CD14-positive monocyte (primary cell): Measurements from ENCODE around the gene APC2. TPM values are rescaled to one million over a fixed set of nuclear protein-coding genes. Genes with fewer than 3 reads are reported as not detected.

Experiments used
- DNase-seq, 3 donors: peaks; one replicate each; pipeline ENCODE4 v3.0.0-alpha.2; 2011 to 2022
- H2AFZ ChIP-seq: 2 replicates; pipeline ENCODE4 v1.6.0; 2012; ENCODE audit warnings: mild to moderate bottlenecking, low read depth, low read length, inconsistent platforms; ENCODE audit not compliant: insufficient read depth, poor library complexity, severe bottlenecking
- H3K27ac ChIP-seq, 2 donors: 1 replicate in 1 of 2; 2 replicates in 1 of 2; pipeline ENCODE4 v1.5.1; 2012 to 2013; ENCODE audit warnings: low read length in 2 of 2, control low read depth in 1 of 2, inconsistent platforms in 1 of 2, low read depth in 1 of 2, mild to moderate bottlenecking in 1 of 2
- H3K27me3 ChIP-seq, 2 donors: one replicate each; pipeline versions ENCODE4 v1.6.0 to v1.6.1; 2011 to 2013; ENCODE audit warnings: low read length in 2 of 2; ENCODE audit not compliant: control insufficient read depth in 2 of 2, insufficient read depth in 2 of 2
- H3K36me3 ChIP-seq, 2 donors: replicated peaks in 1 of 2; 1 replicate in 1 of 2; 2 replicates in 1 of 2; pipeline versions ENCODE4 v1.5.1 to v1.6.1; 2012 to 2013; ENCODE audit warnings: low read length in 2 of 2, control low read depth in 1 of 2, inconsistent platforms in 1 of 2, mild to moderate bottlenecking in 1 of 2; ENCODE audit not compliant: insufficient read depth in 2 of 2, control insufficient read depth in 1 of 2
- H3K4me1 ChIP-seq, 2 donors: 1 replicate in 1 of 2; 2 replicates in 1 of 2; pipeline versions ENCODE4 v1.5.1 to v1.6.1; 2012 to 2013; ENCODE audit warnings: low read length in 2 of 2, control low read depth in 1 of 2, inconsistent platforms in 1 of 2, mild to moderate bottlenecking in 1 of 2, moderate library complexity in 1 of 2; ENCODE audit not compliant: insufficient read depth in 2 of 2, control insufficient read depth in 1 of 2
- H3K4me2 ChIP-seq: replicated peaks from 2 replicates; pipeline ENCODE3; 2012; ENCODE audit warnings: low read length, moderate library complexity, mild to moderate bottlenecking; ENCODE audit not compliant: poor library complexity, severe bottlenecking; ENCODE audit errors: extremely low read depth
- H3K4me3 ChIP-seq, 3 experiments: fragments of 200-600 bp in 1 of 3; sonication (generic) in 1 of 3; replicated peaks in 1 of 3; 1 replicate in 2 of 3; 2 replicates in 1 of 3; pipeline ENCODE4 v1.5.1; 2011 to 2013; ENCODE audit warnings: low read length in 3 of 3, mild to moderate bottlenecking in 3 of 3, control low read depth in 2 of 3, low read depth in 2 of 3, inconsistent platforms in 1 of 3, moderate library complexity in 1 of 3
- H3K79me2 ChIP-seq: 2 replicates; pipeline ENCODE4 v1.6.0; 2012; ENCODE audit warnings: mild to moderate bottlenecking, control low read depth, inconsistent platforms, low read length, moderate library complexity; ENCODE audit not compliant: insufficient read depth
- H3K9ac ChIP-seq: 2 replicates; pipeline ENCODE4 v1.6.0; 2017; ENCODE audit warnings: low read length, mild to moderate bottlenecking; ENCODE audit not compliant: insufficient read depth, poor library complexity, severe bottlenecking
- H3K9me3 ChIP-seq, 2 donors: replicated peaks in 1 of 2; 1 replicate in 1 of 2; 2 replicates in 1 of 2; pipeline versions ENCODE4 v1.5.1 to v1.6.1; 2012 to 2013; ENCODE audit warnings: low read length in 2 of 2, control low read depth in 1 of 2; ENCODE audit not compliant: control insufficient read depth in 1 of 2, insufficient read depth in 1 of 2
- H4K20me1 ChIP-seq: 2 replicates; pipeline ENCODE4 v1.6.0; 2012; ENCODE audit warnings: mild to moderate bottlenecking, low read length, control low read depth, moderate library complexity; ENCODE audit not compliant: insufficient read depth
- H3K27ac Mint-ChIP-seq, 7 donors: one replicate each; pipeline ENCODE4 v1.8.0; 2020; ENCODE audit warnings: mild to moderate bottlenecking in 7 of 7, mixed read lengths in 7 of 7, moderate library complexity in 6 of 7, inconsistent platforms in 2 of 7
- H3K27me3 Mint-ChIP-seq, 3 donors: one replicate each; pipeline ENCODE4 v1.8.0; 2021 to 2022; ENCODE audit warnings: low read depth in 3 of 3, mild to moderate bottlenecking in 3 of 3, mixed read lengths in 3 of 3, moderate library complexity in 3 of 3, inconsistent platforms in 1 of 3
- H3K36me3 Mint-ChIP-seq, 2 donors: one replicate each; pipeline ENCODE4 v1.8.0; 2020; ENCODE audit warnings: mixed read lengths in 2 of 2, inconsistent platforms in 1 of 2, mild to moderate bottlenecking in 1 of 2
- H3K4me1 Mint-ChIP-seq: one replicate; pipeline ENCODE4 v1.8.0; 2020; ENCODE audit warnings: mild to moderate bottlenecking, mixed read lengths
- H3K4me3 Mint-ChIP-seq, 2 donors: one replicate each; pipeline ENCODE4 v1.8.0; 2020; ENCODE audit warnings: mild to moderate bottlenecking in 2 of 2, mixed read lengths in 2 of 2, moderate library complexity in 1 of 2
- H3K9me3 Mint-ChIP-seq, 7 donors: one replicate each; pipeline ENCODE4 v1.8.0; 2020 to 2022; ENCODE audit warnings: mixed read lengths in 7 of 7, mild to moderate bottlenecking in 6 of 7, moderate library complexity in 6 of 7, inconsistent platforms in 2 of 7
- CTCF ChIP-seq: fragments of 200-600 bp; IDR thresholded peaks from one replicate; pipeline ENCODE4 v1.8.0; 2022; ENCODE audit warnings: antibody characterized with exemption, mild to moderate bottlenecking
- WGBS: methylation state at CpG from one replicate; pipeline ENCODE4 v1.1.5; 2013; ENCODE audit warnings: missing lambda C conversion rate; ENCODE audit not compliant: insufficient coverage; 5-methylcytosine and 5-hydroxymethylcytosine counted together
- intact Hi-C, 2 donors: fragments of 100-400 bp; cut with micrococcal nuclease; formaldehyde crosslinking; loops; one replicate each; pipeline versions ENCODE4 v1.15.0 to v1.15.1; 2023
- polyA plus RNA-seq, 3 donors: library from polyadenylated mRNA; depleted of rRNA in 1 of 3; unstranded in 2 of 3; stranded (reverse) in 1 of 3; fragments of 300-500 nt in 2 of 3; fragments of >200 nt in 1 of 3; fragmentation: Illumina TruSeq in 2 of 3; gene quantifications; 1 replicate in 2 of 3; 2 replicates in 1 of 3; pipeline ENCODE4 v1.2.3, GENCODE V29; 2012 to 2021

The APC2 gene
- polyA plus RNA-seq, 3 donors: 0.04 TPM; not detected in 2

DNA sequence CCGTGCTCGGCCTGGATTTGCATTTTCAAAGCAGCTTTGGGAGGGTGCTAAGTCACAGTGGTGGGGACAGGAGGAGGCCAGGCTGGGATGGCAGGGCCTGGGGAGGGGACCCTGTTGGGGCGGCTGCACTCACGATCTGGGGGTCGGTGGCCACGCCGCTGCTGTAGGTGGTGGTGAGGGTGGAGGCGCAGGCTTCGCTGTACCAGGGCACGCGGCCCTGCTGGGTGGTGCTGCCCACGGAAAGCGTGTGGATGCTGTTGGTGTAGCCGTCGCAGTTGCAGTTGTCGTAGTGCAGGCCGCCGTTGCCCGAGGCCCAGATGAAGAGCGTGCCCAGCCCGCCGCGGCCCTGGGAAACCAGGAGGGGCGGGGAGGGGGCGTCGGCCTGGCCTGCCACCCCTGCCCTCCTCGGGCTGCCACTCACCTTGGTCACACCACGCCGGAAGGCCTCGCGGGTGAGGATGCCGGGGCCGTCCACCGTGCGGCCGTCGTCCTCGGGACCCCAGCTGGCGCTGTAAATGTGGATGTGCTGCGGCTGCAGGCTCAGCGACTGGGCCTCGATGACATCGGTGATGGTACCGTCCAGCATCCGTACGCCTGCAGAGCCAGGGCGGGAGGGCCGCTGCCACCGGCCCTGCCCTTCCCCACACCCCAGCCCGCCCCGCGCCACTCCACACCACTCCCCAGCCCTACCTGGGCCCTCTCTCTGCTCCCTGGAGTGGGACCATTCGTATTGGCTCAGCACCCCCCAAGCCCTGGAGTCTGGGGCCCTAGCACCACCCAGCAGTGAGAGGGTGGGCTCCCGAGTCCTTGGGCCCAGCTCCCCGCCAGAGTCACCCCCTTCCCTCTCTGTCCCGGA is 37.0 kb downstream of the APC2 start:
- no peak for DNase-seq
- Histone ChIP-seq H3K79me2 (no peaks in the 10 kb centered on the region), H3K9me3 (no peaks in the 10 kb centered on the region), H3K4me2 (no peak overlapping the region), H2AFZ (no peak overlapping the region), H3K27me3 (peaks cover 0 to 6% of the 10 kb centered on the region in 2 donors), H3K4me3 (no peak overlapping the region), H3K36me3 (no peaks in the 10 kb centered on the region), H3K27ac (no peak overlapping the region), H3K9ac (no peak overlapping the region), H3K4me1 (peaks cover 18 to 35% of the 10 kb centered on the region in 2 donors), H4K20me1 (no peaks in the 10 kb centered on the region)
- WGBS: 95% methylated on average over 50 of the region's 56 CpGs
- no peak for TF ChIP-seq CTCF
- Mint-ChIP-seq H3K27me3 (peaks cover 5 to 8% (median 8%) of the 10 kb centered on the region in 3 donors), H3K4me3 (no peak overlapping the region), H3K4me1 (peaks cover 20% of the 10 kb centered on the region), H3K27ac (no peak overlapping the region), H3K9me3 (peaks cover 0 to 6% (median 0%) of the 10 kb centered on the region in 7 donors), H3K36me3 (no peaks in the 10 kb centered on the region)
- intact Hi-C loops: no loop called here

GRCh38 chr19:1487576-1488281 is 37.8 kb downstream of the APC2 start:
- H3K9me3 ChIP-seq: no peaks in the 10 kb centered on the region
- H2AFZ ChIP-seq: no peak overlapping the region
- DNase-seq: no peak
- no peak overlapping the region for H3K27ac ChIP-seq
- peaks cover 0 to 6% (median 0%) of the 10 kb centered on the region in 7 donors for H3K9me3 Mint-ChIP-seq
- H3K9ac ChIP-seq: no peak overlapping the region
- no peaks in the 10 kb centered on the region for H3K36me3 ChIP-seq
- H3K4me1 Mint-ChIP-seq: peaks cover 20% of the 10 kb centered on the region
- no peaks in the 10 kb centered on the region for H4K20me1 ChIP-seq
- H3K36me3 Mint-ChIP-seq: no peaks in the 10 kb centered on the region
- no peak overlapping the region for H3K4me3 ChIP-seq
- H3K4me1 ChIP-seq: peaks cover 18 to 35% of the 10 kb centered on the region in 2 donors
- peaks cover 0 to 14% of the 10 kb centered on the region in 2 donors for H3K27me3 ChIP-seq
- H3K4me3 Mint-ChIP-seq: no peak overlapping the region
- H3K27me3 Mint-ChIP-seq: peaks cover 6 to 16% (median 14%) of the 10 kb centered on the region in 3 donors
- intact Hi-C loops: no loop called here
- no peaks in the 10 kb centered on the region for H3K79me2 ChIP-seq
- WGBS: 92% methylated on average over 29 of the region's 40 CpGs
- no peak for TF ChIP-seq CTCF
- no peak overlapping the region for H3K27ac Mint-ChIP-seq
- no peak overlapping the region for H3K4me2 ChIP-seq
